ENCODE results near the gene CEP126. TPM values are rescaled to one million over a fixed set of nuclear protein-coding genes. Genes with fewer than 3 reads are reported as not detected.

Gene CEP126
- total RNA-seq, 1 experiment from 2014 or later, result 2.0 TPM

- Histone ChIP-seq H4K20me1 (ENCODE audit: insufficient read depth) (no peaks in the 10 kb centered on the region), H3K79me2 (ENCODE audit: insufficient read depth, low read length) (no peaks in the 10 kb centered on the region), H2AFZ (ENCODE audit: low read depth, low read length, poor library complexity, severe bottlenecking) (peak overlapping the region; percentile 74), H3K27ac (ENCODE audit: low read depth, low read length) (no peak overlapping the region), H3K9me2 (ENCODE audit: insufficient read depth) (no peaks in the 10 kb centered on the region), H3K4me1 (ENCODE audit: control insufficient read depth in 1 of 2, insufficient read depth in 2 of 2, low read length in 2 of 2) (peaks cover 0 to 3% of the 10 kb centered on the region in 2 experiments; a peak in 2 of 4 replicates), H3K36me3 (ENCODE audit: control insufficient read depth in 1 of 2, insufficient read depth in 2 of 2, low read length in 2 of 2) (no peaks in the 10 kb centered on the region), H3K27me3 (ENCODE audit: insufficient read depth, low read length) (no peaks in the 10 kb centered on the region), H3K9me3 (ENCODE audit: control insufficient read depth in 1 of 2, insufficient read depth in 1 of 2, low read depth in 1 of 2, low read length in 2 of 2) (no peaks in the 10 kb centered on the region), H3K4me3 (replicated peaks in 1 of 2; ENCODE audit: low read depth in 1 of 2, low read length in 2 of 2) (no peak overlapping the region), H3K4me2 (ENCODE audit: low read length) (no peak overlapping the region), H3K9ac (ENCODE audit: low read length) (no peak overlapping the region)
- DNase-seq (ENCODE audit: low read depth, low spot score), result no peak
- POLR2A ChIA-PET, result no interaction called here
- ATAC-seq, result no peak
- CTCF ChIA-PET, result no interaction called here
- BruUV-seq (replicated peaks), result no TSS peak
- intact Hi-C loops (cut with micrococcal nuclease), result no loop called here
- RAD21 ChIA-PET (ENCODE audit: low non-redundant PET in 1 of 2, low total read pairs in 2 of 2, uncharacterized antibody in 2 of 2, unreplicated experiment in 2 of 2), result no interaction called here
- no peak for TF ChIP-seq EGR1 (IDR thresholded peaks at IDR 0.05; ENCODE audit: low read depth)
- TF ChIP-seq ELF1 (IDR thresholded peaks at IDR 0.05; ENCODE audit: borderline replicate concordance, low read depth), result no peak
These were observed 7.0 kb upstream of the CEP126 start for GRCh38 chr11:101907815-101908214.

GRCh38 chr11:101909087-101909486, 5.7 kb upstream of the CEP126 start:
- no peak overlapping the region for H3K27ac ChIP-seq (ENCODE audit: low read depth, low read length)
- H3K27me3 ChIP-seq (ENCODE audit: insufficient read depth, low read length), result no peaks in the 10 kb centered on the region
- no peak for ATAC-seq
- no peak overlapping the region for H3K4me2 ChIP-seq (ENCODE audit: low read length)
- DNase-seq (ENCODE audit: low read depth, low spot score), result no peak
- no peaks in the 10 kb centered on the region for H3K79me2 ChIP-seq (ENCODE audit: insufficient read depth, low read length)
- BruUV-seq (replicated peaks), result no TSS peak
- POLR2A ChIA-PET, result no interaction called here
- H3K9me2 ChIP-seq (ENCODE audit: insufficient read depth), result no peaks in the 10 kb centered on the region
- CTCF ChIA-PET, result no interaction called here
- RAD21 ChIA-PET (ENCODE audit: low non-redundant PET in 1 of 2, low total read pairs in 2 of 2, uncharacterized antibody in 2 of 2, unreplicated experiment in 2 of 2), result no interaction called here
- no peaks in the 10 kb centered on the region for H4K20me1 ChIP-seq (ENCODE audit: insufficient read depth)
- no peak overlapping the region for H3K9ac ChIP-seq (ENCODE audit: low read length)
- intact Hi-C loops (cut with micrococcal nuclease), result no loop called here
- no peak overlapping the region for H3K4me3 ChIP-seq (replicated peaks in 1 of 2; ENCODE audit: low read depth in 1 of 2, low read length in 2 of 2)
- TF ChIP-seq ZFX (IDR thresholded peaks at IDR 0.05), result no peak
- no peak for TF ChIP-seq POLR2AphosphoS5 (IDR thresholded peaks at IDR 0.05; ENCODE audit: low read depth, low read length)
- TF ChIP-seq SIN3A (IDR thresholded peaks at IDR 0.05; ENCODE audit: low read depth), result no peak
- no peak for TF ChIP-seq EZH2 (IDR thresholded peaks at IDR 0.05)
- no peak for TF ChIP-seq MAX (IDR thresholded peaks at IDR 0.05)
- TF ChIP-seq TCF7L2 (IDR thresholded peaks at IDR 0.05; ENCODE audit: borderline replicate concordance, extremely low read depth, insufficient read depth, insufficient read length), result no peak
- H3K36me3 ChIP-seq (ENCODE audit: control insufficient read depth in 1 of 2, insufficient read depth in 2 of 2, low read length in 2 of 2), result no peaks in the 10 kb centered on the region
- peak overlapping the region; percentile 75 for H2AFZ ChIP-seq (ENCODE audit: low read depth, low read length, poor library complexity, severe bottlenecking)
- H3K4me1 ChIP-seq (ENCODE audit: control insufficient read depth in 1 of 2, insufficient read depth in 2 of 2, low read length in 2 of 2), result peaks cover 0 to 7% of the 10 kb centered on the region in 2 experiments; a peak in 3 of 4 replicates
- H3K9me3 ChIP-seq (ENCODE audit: control insufficient read depth in 1 of 2, insufficient read depth in 1 of 2, low read depth in 1 of 2, low read length in 2 of 2), result no peaks in the 10 kb centered on the region
